ENCODE measurements around the gene MAGEA9B. TPM values are rescaled to one million over a fixed set of nuclear protein-coding genes. Genes with fewer than 3 reads are reported as not detected.

MAGEA9B gene
- total RNA-seq, 1 donor from 2014 or later: not detected

- intact Hi-C loops (cut with DNase I): no loop called here
- no peaks in the 10 kb centered on the region for H3K27me3 ChIP-seq
- H3K4me3 ChIP-seq: no peak overlapping the region
- no peaks in the 10 kb centered on the region for H3K36me3 ChIP-seq
- H3K4me1 ChIP-seq: peaks cover 0 to 6% of the 10 kb centered on the region in 2 donors
- TF ChIP-seq CTCF (IDR thresholded peaks at IDR 0.05): no peak
- no peak overlapping the region for H3K27ac ChIP-seq
- H3K9me3 ChIP-seq: no peaks in the 10 kb centered on the region
- DNase-seq (ENCODE audit: low spot score in 2 of 2): no peak
Observed at GRCh38 chrX:149571770-149572169, 15.5 kb downstream of the MAGEA9B start.

GRCh38 chrX:149570668-149571067 lies 16.6 kb downstream of the MAGEA9B start:
- Histone ChIP-seq H3K9me3 (no peaks in the 10 kb centered on the region), H3K4me3 (no peak overlapping the region), H3K27me3 (no peaks in the 10 kb centered on the region), H3K4me1 (peaks cover 0 to 6% of the 10 kb centered on the region in 2 donors), H3K27ac (no peak overlapping the region), H3K36me3 (no peaks in the 10 kb centered on the region)
- intact Hi-C loops (cut with DNase I): no loop called here
- DNase-seq (ENCODE audit: low spot score in 2 of 2): no peak
- TF ChIP-seq CTCF (IDR thresholded peaks at IDR 0.05): no peak

- TF ChIP-seq CTCF (IDR thresholded peaks at IDR 0.05): no peak
- Histone ChIP-seq H3K4me1 (peaks cover 0 to 6% of the 10 kb centered on the region in 2 donors), H3K27me3 (no peaks in the 10 kb centered on the region), H3K27ac (no peak overlapping the region), H3K9me3 (no peaks in the 10 kb centered on the region), H3K36me3 (no peaks in the 10 kb centered on the region), H3K4me3 (no peak overlapping the region)
- intact Hi-C loops (cut with DNase I): no loop called here
- no peak for DNase-seq (ENCODE audit: low spot score in 2 of 2)
Observed at GRCh38 chrX:149569770-149570169, 17.5 kb downstream of the MAGEA9B start.

GRCh38 chrX:149568701-149569296 lies 18.5 kb downstream of the MAGEA9B start:
- Histone ChIP-seq H3K4me1 (peaks cover 0 to 6% of the 10 kb centered on the region in 2 donors), H3K9me3 (no peaks in the 10 kb centered on the region), H3K36me3 (no peaks in the 10 kb centered on the region), H3K4me3 (no peak overlapping the region), H3K27ac (peak overlapping the region in 1 of 2 donors; percentile 52), H3K27me3 (no peaks in the 10 kb centered on the region)
- intact Hi-C loops (cut with DNase I): no loop called here
- no peak for TF ChIP-seq CTCF (IDR thresholded peaks at IDR 0.05)
- DNase-seq (ENCODE audit: low spot score in 2 of 2): no peak

- no peaks in the 10 kb centered on the region for H3K9me3 ChIP-seq
- H3K4me1 ChIP-seq: peaks cover 0 to 6% of the 10 kb centered on the region in 2 donors
- H3K27ac ChIP-seq: peak overlapping the region in 1 of 2 donors; percentile 52
- no peak for DNase-seq (ENCODE audit: low spot score in 2 of 2)
- no peak overlapping the region for H3K4me3 ChIP-seq
- H3K36me3 ChIP-seq: no peaks in the 10 kb centered on the region
- no peak for TF ChIP-seq CTCF (IDR thresholded peaks at IDR 0.05)
- intact Hi-C loops (cut with DNase I): no loop called here
- H3K27me3 ChIP-seq: no peaks in the 10 kb centered on the region
Observed at GRCh38 chrX:149567621-149568417, 19.4 kb downstream of the MAGEA9B start.
